Kidney epithelial cell (primary cell): ENCODE measurements around the gene HSPBP1. TPM values are rescaled to one million over a fixed set of nuclear protein-coding genes. Genes with fewer than 3 reads are reported as not detected.

ENCODE experiments used
- DNase-seq: peaks from one replicate; pipeline ENCODE4 v3.0.0-alpha.2; 2010; ENCODE audit warnings: low read depth
- H3K27me3 ChIP-seq: 2 replicates; pipeline ENCODE4 v1.6.0; 2011; ENCODE audit warnings: low read length; ENCODE audit not compliant: control insufficient read depth, insufficient read depth
- H3K36me3 ChIP-seq: 2 replicates; pipeline ENCODE4 v1.5.1; 2011; ENCODE audit warnings: low read length; ENCODE audit not compliant: control insufficient read depth, insufficient read depth
- H3K4me3 ChIP-seq: 2 replicates; pipeline ENCODE4 v1.5.1; 2011; ENCODE audit warnings: low read depth, mild to moderate bottlenecking, control low read depth, low read length
- CTCF ChIP-seq: IDR thresholded peaks from 2 replicates; pipeline ENCODE4 v1.5.1; 2011; ENCODE audit warnings: mild to moderate bottlenecking, moderate library complexity, low read length, control low read depth, inconsistent platforms; ENCODE audit not compliant: insufficient read depth, poor library complexity, severe bottlenecking
- total RNA-seq: library from RNA; depleted of rRNA; stranded (reverse); fragments of >200 nt; gene quantifications from 2 replicates; pipeline ENCODE4 v1.2.3, GENCODE V29; 2015

Gene HSPBP1
- total RNA-seq, 1 donor from 2014 or later: 64.3 TPM

GRCh38 chr19:55229145-55229788 is 50.6 kb downstream of the HSPBP1 start:
- Histone ChIP-seq H3K27me3 (no peaks in the 10 kb centered on the region), H3K36me3 (no peaks in the 10 kb centered on the region), H3K4me3 (no peak overlapping the region)
- no peak for TF ChIP-seq CTCF
- DNase-seq: no peak

GRCh38 chr19:55228403-55229031 is 51.4 kb downstream of the HSPBP1 start, which contains the start of gene TMEM86B:
TSS of gene TMEM86B (minus strand) at chr19:55228763. CDS start at chr19:55228741, 22 bp downstream.
- H3K4me3 ChIP-seq: no peak within 1 kb of the TSS
- no peaks in the 10 kb centered on the region for H3K36me3 ChIP-seq
- no peak for DNase-seq
- H3K27me3 ChIP-seq: no peaks in the 10 kb centered on the region
- TF ChIP-seq CTCF: no peak

- DNase-seq: no peak
- H3K27me3 ChIP-seq: no peaks in the 10 kb centered on the region
- no peaks in the 10 kb centered on the region for H3K36me3 ChIP-seq
- no peak for TF ChIP-seq CTCF
- no peak overlapping the region for H3K4me3 ChIP-seq
Measured at GRCh38 chr19:55228015-55228391, 51.9 kb downstream of the HSPBP1 start.

GRCh38 chr19:55227241-55228014 is 52.5 kb downstream of the HSPBP1 start:
- no peak for DNase-seq
- TF ChIP-seq CTCF: no peak
- Histone ChIP-seq H3K27me3 (no peaks in the 10 kb centered on the region), H3K4me3 (no peak overlapping the region), H3K36me3 (no peaks in the 10 kb centered on the region)

- H3K27me3 ChIP-seq: no peaks in the 10 kb centered on the region
- TF ChIP-seq CTCF: no peak
- H3K36me3 ChIP-seq: no peaks in the 10 kb centered on the region
- no peak overlapping the region for H3K4me3 ChIP-seq
- no peak for DNase-seq
Measured at GRCh38 chr19:55226788-55227187, 53.1 kb downstream of the HSPBP1 start.
